ENCODE results near the gene PROZ. TPM values are rescaled to one million over a fixed set of nuclear protein-coding genes. Genes with fewer than 3 reads are reported as not detected.

Gene PROZ
- polyA plus RNA-seq, 1 donor: 1.0 TPM

GRCh38 chr13:113196970-113197737, 38.7 kb downstream of the PROZ start:
- Histone ChIP-seq H3K36me3 (ENCODE audit: control insufficient read depth, insufficient read depth, low read length) (peaks cover 69% of the 10 kb centered on the region), H3K27me3 (ENCODE audit: control insufficient read depth, insufficient read depth, low read length) (no peaks in the 10 kb centered on the region), H3K27ac (ENCODE audit: low read length) (no peak overlapping the region), H3K4me1 (ENCODE audit: control insufficient read depth, insufficient read depth, low read length) (no peaks in the 10 kb centered on the region), H3K4me3 (ENCODE audit: low read length) (no peak overlapping the region), H3K9me3 (ENCODE audit: control insufficient read depth, low read depth, low read length) (no peaks in the 10 kb centered on the region)
- no peak for DNase-seq
- WGBS (ENCODE audit: insufficient coverage, low lambda C conversion rate): no CpG with 5 or more reads among the region's 9 CpGs

- Histone ChIP-seq H3K27me3 (ENCODE audit: control insufficient read depth, insufficient read depth, low read length) (no peaks in the 10 kb centered on the region), H3K9me3 (ENCODE audit: control insufficient read depth, low read depth, low read length) (no peaks in the 10 kb centered on the region), H3K27ac (ENCODE audit: low read length) (no peak overlapping the region), H3K4me3 (ENCODE audit: low read length) (no peak overlapping the region), H3K36me3 (ENCODE audit: control insufficient read depth, insufficient read depth, low read length) (peaks cover 44% of the 10 kb centered on the region), H3K4me1 (ENCODE audit: control insufficient read depth, insufficient read depth, low read length) (no peaks in the 10 kb centered on the region)
- no peak for DNase-seq
- WGBS (ENCODE audit: insufficient coverage, low lambda C conversion rate): no CpG with 5 or more reads among the region's 2 CpGs
These were observed 43.4 kb downstream of the PROZ start for GRCh38 chr13:113201815-113202214.

- H3K27ac ChIP-seq (ENCODE audit: low read length): no peak overlapping the region
- WGBS (ENCODE audit: insufficient coverage, low lambda C conversion rate): no CpG with 5 or more reads among the region's 4 CpGs
These were observed 44.5 kb downstream of the PROZ start for GRCh38 chr13:113202912-113203311.

GRCh38 chr13:113203507-113204377, 45.3 kb downstream of the PROZ start:
- Histone ChIP-seq H3K36me3 (ENCODE audit: control insufficient read depth, insufficient read depth, low read length) (peaks cover 26% of the 10 kb centered on the region), H3K9me3 (ENCODE audit: control insufficient read depth, low read depth, low read length) (no peaks in the 10 kb centered on the region), H3K4me3 (ENCODE audit: low read length) (no peak overlapping the region), H3K27me3 (ENCODE audit: control insufficient read depth, insufficient read depth, low read length) (no peaks in the 10 kb centered on the region), H3K27ac (ENCODE audit: low read length) (no peak overlapping the region), H3K4me1 (ENCODE audit: control insufficient read depth, insufficient read depth, low read length) (peaks cover 4% of the 10 kb centered on the region)
- DNase-seq: no peak
- no CpG with 5 or more reads among the region's 12 CpGs for WGBS (ENCODE audit: insufficient coverage, low lambda C conversion rate)

More at GRCh38 chr13:113202912-113203311, 44.5 kb downstream of the PROZ start:
- Histone ChIP-seq H3K4me1 (ENCODE audit: control insufficient read depth, insufficient read depth, low read length) (peaks cover 4% of the 10 kb centered on the region), H3K36me3 (ENCODE audit: control insufficient read depth, insufficient read depth, low read length) (peaks cover 33% of the 10 kb centered on the region), H3K4me3 (ENCODE audit: low read length) (no peak overlapping the region), H3K27me3 (ENCODE audit: control insufficient read depth, insufficient read depth, low read length) (no peaks in the 10 kb centered on the region), H3K9me3 (ENCODE audit: control insufficient read depth, low read depth, low read length) (no peaks in the 10 kb centered on the region)
- DNase-seq: no peak

- DNase-seq: no peak
- Histone ChIP-seq H3K9me3 (ENCODE audit: control insufficient read depth, low read depth, low read length) (no peaks in the 10 kb centered on the region), H3K27ac (ENCODE audit: low read length) (no peak overlapping the region), H3K4me1 (ENCODE audit: control insufficient read depth, insufficient read depth, low read length) (peaks cover 4% of the 10 kb centered on the region), H3K27me3 (ENCODE audit: control insufficient read depth, insufficient read depth, low read length) (no peaks in the 10 kb centered on the region), H3K4me3 (ENCODE audit: low read length) (no peak overlapping the region), H3K36me3 (ENCODE audit: control insufficient read depth, insufficient read depth, low read length) (peaks cover 20% of the 10 kb centered on the region)
- no CpG with 5 or more reads among the region's 5 CpGs for WGBS (ENCODE audit: insufficient coverage, low lambda C conversion rate)
These were observed 45.9 kb downstream of the PROZ start for GRCh38 chr13:113204378-113204734.

GRCh38 chr13:113205428-113205931, 47.0 kb downstream of the PROZ start:
- Histone ChIP-seq H3K4me1 (ENCODE audit: control insufficient read depth, insufficient read depth, low read length) (peaks cover 5% of the 10 kb centered on the region), H3K27ac (ENCODE audit: low read length) (no peak overlapping the region), H3K4me3 (ENCODE audit: low read length) (no peak overlapping the region), H3K27me3 (ENCODE audit: control insufficient read depth, insufficient read depth, low read length) (no peaks in the 10 kb centered on the region), H3K9me3 (ENCODE audit: control insufficient read depth, low read depth, low read length) (no peaks in the 10 kb centered on the region), H3K36me3 (ENCODE audit: control insufficient read depth, insufficient read depth, low read length) (peaks cover 11% of the 10 kb centered on the region)
- no CpG with 5 or more reads among the region's 5 CpGs for whole genome bisulfite sequencing (ENCODE audit: insufficient coverage, low lambda C conversion rate)
- no peak for DNase-seq

- DNase-seq: no peak
- Histone ChIP-seq H3K27ac (ENCODE audit: low read length) (peak overlapping the region; percentile 100), H3K9me3 (ENCODE audit: control insufficient read depth, low read depth, low read length) (no peaks in the 10 kb centered on the region), H3K4me1 (ENCODE audit: control insufficient read depth, insufficient read depth, low read length) (peaks cover 12% of the 10 kb centered on the region), H3K27me3 (ENCODE audit: control insufficient read depth, insufficient read depth, low read length) (no peaks in the 10 kb centered on the region), H3K4me3 (ENCODE audit: low read length) (peak overlapping the region; percentile 85), H3K36me3 (ENCODE audit: control insufficient read depth, insufficient read depth, low read length) (peaks cover 19% of the 10 kb centered on the region)
- 29% methylated on average over 2 of the region's 3 CpGs for WGBS (ENCODE audit: insufficient coverage, low lambda C conversion rate)
These were observed 49.0 kb downstream of the PROZ start for GRCh38 chr13:113207460-113207859.

GRCh38 chr13:113207890-113208420, 49.5 kb downstream of the PROZ start:
- Histone ChIP-seq H3K36me3 (ENCODE audit: control insufficient read depth, insufficient read depth, low read length) (peaks cover 19% of the 10 kb centered on the region), H3K9me3 (ENCODE audit: control insufficient read depth, low read depth, low read length) (no peaks in the 10 kb centered on the region), H3K4me3 (ENCODE audit: low read length) (peak overlapping the region; percentile 85), H3K27me3 (ENCODE audit: control insufficient read depth, insufficient read depth, low read length) (no peaks in the 10 kb centered on the region), H3K4me1 (ENCODE audit: control insufficient read depth, insufficient read depth, low read length) (peaks cover 12% of the 10 kb centered on the region), H3K27ac (ENCODE audit: low read length) (peak overlapping the region; percentile 100)
- no peak for DNase-seq
- no CpG with 5 or more reads among the region's 44 CpGs for WGBS (ENCODE audit: insufficient coverage, low lambda C conversion rate)

- Histone ChIP-seq H3K4me3 (ENCODE audit: low read length) (peak within 1 kb of the TSS; percentile 85), H3K9me3 (ENCODE audit: control insufficient read depth, low read depth, low read length) (no peaks in the 10 kb centered on the region), H3K4me1 (ENCODE audit: control insufficient read depth, insufficient read depth, low read length) (peaks cover 12% of the 10 kb centered on the region), H3K36me3 (ENCODE audit: control insufficient read depth, insufficient read depth, low read length) (peaks cover 19% of the 10 kb centered on the region), H3K27ac (ENCODE audit: low read length) (peak within 1 kb of the TSS; percentile 100), H3K27me3 (ENCODE audit: control insufficient read depth, insufficient read depth, low read length) (no peaks in the 10 kb centered on the region)
- WGBS (ENCODE audit: insufficient coverage, low lambda C conversion rate): no CpG with 5 or more reads among the region's 103 CpGs
- DNase-seq: peak; percentile 83 to 93
These were observed 50.2 kb downstream of the PROZ start, which contains the start of gene PCID2 for GRCh38 chr13:113208421-113209335. Gene PCID2 (minus strand): TSS chr13:113208669. CDS start chr13:113208634, 35 bp downstream.
